Measurements from ENCODE around the gene CTDP1.

- TF ChIP-seq CTCF (tag by site-specific recombination; IDR thresholded peaks at IDR 0.05) (no peak), ELK4 (IDR thresholded peaks at IDR 0.05; ENCODE audit: borderline replicate concordance, low read depth, low read length) (no peak), SETDB1 (IDR thresholded peaks at IDR 0.05; ENCODE audit: insufficient read length, low read length) (no peak), ZNF114 (tag by site-specific recombination; IDR thresholded peaks at IDR 0.05) (no peak)
Observed at GRCh38 chr18:79690071-79690470, 10.5 kb downstream of the CTDP1 start.

Data from HEK293 (cell line).